Thyroid gland (tissue), 4 donors: ENCODE measurements around the gene ZNF655.

Source experiments
- CTCF ChIP-seq, 6 experiments: fragments of 200-600 bp in 3 of 6; fragments of 450-650 bp in 3 of 6; sonication (generic) in 3 of 6; IDR thresholded peaks; one replicate each; pipeline ENCODE4 v1.5.1; 2016 to 2019; ENCODE audit warnings: antibody characterized with exemption in 6 of 6, mild to moderate bottlenecking in 2 of 6, inconsistent platforms in 1 of 6, moderate library complexity in 1 of 6
- POLR2A ChIP-seq, 2 donors: fragments of 450-650 bp; IDR thresholded peaks; one replicate each; pipeline ENCODE4 v1.6.1; 2017; ENCODE audit warnings: antibody characterized with exemption in 2 of 2, mild to moderate bottlenecking in 2 of 2, moderate library complexity in 1 of 2

GRCh38 chr7:99521399-99521798 lies 37.0 kb upstream of the ZNF655 start:
- TF ChIP-seq CTCF (IDR thresholded peaks at IDR 0.05) (no peak), POLR2A (IDR thresholded peaks at IDR 0.05) (no peak)
